NCI-H2171 (cell line): ENCODE results near the gene BMP6.
"Not testable (repeated sequence)": the region's sequence is repeated elsewhere in the genome, so short reads cannot be mapped to it uniquely, and the experiment has no call there.

Experiments
- DNase-seq: peaks from one replicate; lab custom pipeline; 2025; lab: John Stamatoyannopoulos, UW

Gene BMP6

DNA sequence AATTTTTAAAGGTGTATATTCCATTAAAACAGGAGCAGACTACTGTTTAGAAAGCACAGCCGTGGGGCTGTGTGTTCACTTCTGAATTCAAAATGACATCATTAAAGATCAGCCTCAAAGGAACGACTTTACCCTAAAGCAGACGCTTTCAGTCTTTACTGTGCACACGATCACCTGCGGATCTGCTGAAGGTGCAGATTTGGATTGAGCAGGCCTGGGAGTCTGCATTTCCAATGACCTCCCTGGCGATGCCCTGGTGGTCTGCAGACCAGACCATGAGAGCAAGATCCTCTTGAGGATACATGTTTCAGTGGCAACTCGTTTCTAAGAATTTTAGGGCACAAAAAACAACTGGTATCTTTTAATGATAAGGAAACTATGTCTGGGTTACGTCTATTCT is 157.5 kb downstream of the BMP6 start:
- DNase-seq: no peak

DNA sequence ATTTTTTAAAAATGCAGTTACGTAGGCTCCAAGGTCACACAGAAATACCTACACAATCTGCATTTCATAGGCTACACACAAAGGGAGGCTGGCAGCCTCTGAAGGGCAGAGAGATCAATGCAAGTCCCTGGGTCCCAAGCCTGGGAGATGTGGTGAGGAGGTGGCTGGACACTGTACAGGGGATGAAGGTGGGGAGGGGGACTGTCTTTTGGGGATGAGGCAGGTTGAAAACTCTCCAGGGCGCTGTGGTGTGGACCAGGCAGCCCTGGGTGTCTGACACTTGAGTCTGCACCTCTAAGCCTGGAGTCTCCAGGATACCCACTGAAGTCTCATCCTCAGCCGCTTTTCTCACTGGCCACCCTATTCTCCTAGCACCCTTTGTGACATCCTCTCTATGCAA is 160.2 kb downstream of the BMP6 start:
- DNase-seq: no peak

DNA sequence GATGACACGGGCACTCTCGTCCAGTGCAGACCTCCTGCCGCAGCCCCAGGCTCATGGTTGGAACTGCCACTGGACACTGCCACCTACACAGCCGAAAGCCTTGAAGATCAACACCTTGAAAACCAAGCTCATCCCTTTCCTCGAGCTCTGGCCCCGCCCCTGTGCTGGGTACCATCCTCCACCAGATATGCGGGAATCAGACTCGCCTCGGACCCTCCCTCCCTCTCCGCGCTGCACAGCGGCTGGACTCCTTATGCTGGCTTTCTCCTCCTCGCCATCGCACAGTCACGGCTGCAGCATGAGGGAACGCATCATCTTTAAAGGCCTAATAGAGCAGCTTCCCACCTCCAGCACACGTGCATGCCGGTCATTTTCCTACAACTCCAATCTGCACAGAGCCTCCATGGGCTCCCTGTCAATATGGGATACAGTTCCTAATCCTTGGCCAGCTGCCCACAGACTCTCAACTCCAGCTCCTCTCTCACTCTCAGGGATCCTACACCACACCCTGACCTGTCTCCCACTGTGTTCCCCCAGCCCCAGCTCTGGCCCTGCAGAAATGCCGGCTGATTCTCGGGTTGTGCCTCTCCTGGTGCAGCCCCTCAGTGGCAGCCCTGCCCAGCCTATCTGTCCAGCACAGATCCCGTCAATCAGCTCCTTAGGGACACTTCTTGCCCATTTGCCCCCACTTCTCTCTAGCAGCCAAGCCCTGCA is 161.5 kb downstream of the BMP6 start:
- no peak for DNase-seq

DNA sequence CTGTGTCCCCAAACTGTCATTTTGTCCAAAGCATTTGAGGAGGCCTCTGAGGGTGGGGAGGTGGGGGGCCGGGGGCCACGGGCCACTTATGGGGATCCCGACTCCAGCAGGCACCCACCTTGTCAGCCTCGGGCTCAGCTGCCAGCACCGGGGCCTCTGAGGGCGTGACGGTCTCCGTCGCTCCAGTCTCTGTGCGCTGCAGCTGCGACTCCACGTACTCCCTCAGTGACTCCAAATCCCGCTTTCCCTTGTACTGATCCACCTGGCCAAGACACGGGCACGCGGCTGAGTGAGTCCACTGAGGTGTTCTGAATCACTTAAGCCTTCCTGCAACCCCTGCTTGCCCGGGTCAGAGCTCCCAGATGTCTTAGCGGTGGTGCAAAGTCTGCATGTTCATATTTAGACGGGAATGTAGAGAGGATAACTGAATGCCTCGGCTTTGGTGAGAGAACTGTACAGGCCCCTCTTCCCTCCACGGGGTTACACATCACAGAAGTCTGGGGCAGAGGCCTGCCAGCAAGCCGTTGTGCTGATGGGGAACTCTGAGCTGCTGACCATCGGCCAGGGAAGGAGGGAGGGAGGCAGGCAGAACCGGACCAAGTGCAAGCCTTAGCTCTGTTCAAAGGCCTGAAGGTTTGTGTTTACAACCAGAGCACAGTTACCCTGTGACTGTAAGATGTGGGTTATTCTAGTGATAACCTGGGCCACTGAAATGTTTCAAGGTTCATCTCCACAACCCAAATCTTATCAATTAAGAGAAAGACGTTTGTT is 162.9 kb downstream of the BMP6 start:
- no peak for DNase-seq

DNA sequence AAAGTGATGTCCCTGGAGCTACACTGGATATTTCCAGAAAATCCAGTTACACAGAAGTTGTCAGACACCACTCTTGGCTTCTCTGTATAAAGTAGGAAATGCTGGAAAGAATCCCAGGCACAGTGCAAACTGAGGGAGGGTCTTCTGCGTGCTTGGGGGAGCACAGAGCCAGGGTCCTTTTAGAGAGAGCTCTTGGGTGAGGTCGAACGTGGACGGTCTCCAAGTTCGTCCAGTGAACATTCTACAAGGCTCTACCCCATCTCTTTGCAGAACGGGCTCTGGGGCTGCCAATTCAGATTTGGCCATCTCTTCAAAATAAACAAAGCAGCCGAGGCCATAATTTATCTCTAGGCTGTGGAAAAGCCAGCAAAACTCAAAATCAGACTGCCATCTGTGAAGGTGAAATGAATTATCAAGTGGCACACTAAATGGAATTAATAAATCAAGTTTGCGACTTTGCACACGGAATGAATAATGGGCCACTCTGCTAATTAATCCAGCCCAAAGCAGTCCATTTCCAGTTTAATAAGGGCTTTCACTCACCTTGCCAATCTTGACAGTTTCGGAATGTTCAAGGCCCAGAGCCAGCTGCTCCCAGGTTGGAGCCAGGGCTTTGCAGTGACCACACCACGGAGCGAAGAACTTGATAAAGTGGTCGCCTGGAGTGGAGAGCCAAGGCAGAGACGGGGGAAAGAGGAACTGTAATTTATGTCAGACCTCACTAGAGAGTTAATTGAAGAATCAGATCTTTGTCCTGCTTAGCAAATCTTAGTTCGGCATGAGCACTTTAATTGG is 165.4 kb downstream of the BMP6 start:
- DNase-seq: no peak

DNA sequence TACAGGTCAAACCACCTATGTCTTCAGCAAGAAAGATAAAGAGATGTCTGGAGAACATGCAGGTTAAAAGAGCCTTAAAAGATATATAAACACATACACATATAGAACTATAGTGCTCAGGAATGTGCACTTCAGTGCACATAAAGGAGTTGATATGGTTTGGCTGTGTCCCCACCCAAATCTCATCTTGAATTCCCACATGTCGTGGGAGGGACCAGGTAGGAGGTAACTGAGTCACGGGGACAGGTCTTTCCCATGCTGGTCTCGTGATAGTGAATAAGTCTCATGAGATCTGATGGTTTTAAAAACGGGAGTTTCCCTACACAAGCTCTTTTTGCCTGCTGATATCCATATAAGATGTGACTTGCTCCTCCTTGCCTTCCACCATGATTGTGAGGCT is 166.5 kb downstream of the BMP6 start:
- DNase-seq: not testable (repeated sequence)

DNA sequence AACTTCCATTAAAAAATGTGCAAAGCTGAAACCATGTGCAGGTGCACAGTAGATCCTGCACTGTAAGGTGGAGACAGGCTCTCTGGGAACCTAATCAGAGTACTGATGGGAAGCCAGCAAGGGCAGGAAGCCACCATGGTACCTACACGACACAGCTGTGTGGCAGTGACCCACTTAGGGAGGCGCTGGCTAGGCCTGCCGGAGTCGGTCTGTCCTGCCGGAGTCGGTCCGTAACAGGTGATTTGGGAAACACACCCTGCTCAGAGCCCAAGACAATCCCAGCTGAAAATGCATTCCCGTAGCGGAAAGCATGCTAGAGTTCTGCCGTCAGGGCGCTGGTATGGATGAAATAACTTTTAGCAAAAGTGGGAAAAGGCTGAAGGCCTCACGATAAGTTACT is 167.4 kb downstream of the BMP6 start:
- DNase-seq: no peak

DNA sequence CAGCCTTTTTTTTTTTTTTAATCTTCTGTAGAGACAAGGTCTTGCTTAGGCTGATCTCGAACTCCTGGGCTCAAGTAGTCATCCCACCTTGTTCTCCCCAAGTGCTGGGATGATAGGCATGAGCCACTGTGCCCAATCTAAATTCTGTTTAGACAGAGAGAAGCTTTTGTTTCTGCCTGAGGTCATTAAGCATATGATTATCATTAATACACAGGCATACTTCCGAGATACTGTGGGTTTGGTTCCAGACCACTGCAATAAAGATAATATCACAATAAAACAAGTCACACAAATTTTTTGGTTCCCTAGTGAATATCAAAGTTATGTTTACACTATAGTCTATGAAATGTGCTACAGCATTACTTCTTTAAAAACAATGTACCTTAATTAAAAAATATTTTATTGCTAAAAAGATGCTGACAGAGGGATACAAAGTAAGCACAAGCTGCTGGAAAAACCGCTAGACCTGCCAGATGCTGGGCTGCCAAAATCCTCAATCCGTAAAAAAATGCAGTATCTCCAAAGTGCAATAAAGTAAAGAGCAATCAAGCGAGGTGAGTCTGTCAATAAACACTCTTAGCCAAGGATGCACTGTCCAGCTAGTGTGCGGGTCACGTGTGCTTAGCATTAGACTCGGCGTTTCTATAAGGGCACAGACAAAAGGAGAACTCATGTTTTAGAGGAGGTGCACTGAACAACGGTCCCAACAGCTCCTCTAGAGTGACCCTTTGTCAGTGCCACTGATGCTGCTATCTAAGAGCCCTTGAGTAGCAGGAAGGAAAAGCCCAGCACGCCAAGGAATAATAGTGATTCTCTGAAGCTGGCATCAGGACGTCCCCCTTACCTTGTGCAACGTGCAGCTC is 168.6 kb downstream of the BMP6 start:
- DNase-seq: no peak

DNA sequence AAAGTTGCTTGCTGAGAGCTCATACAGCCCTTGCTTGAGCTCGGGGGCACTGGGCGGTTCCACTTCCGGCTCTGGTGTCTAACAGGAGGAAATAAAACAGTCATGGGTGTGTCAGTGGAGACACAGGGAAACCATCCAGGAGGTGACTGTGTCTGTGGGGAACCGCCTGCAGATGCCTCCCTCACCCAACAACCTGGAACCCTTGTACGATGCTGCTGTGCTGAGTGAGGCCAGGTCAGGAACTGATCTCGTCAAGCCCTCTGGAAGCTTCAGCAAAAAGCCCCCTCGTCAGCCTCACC is 169.2 kb downstream of the BMP6 start:
- no peak for DNase-seq

DNA sequence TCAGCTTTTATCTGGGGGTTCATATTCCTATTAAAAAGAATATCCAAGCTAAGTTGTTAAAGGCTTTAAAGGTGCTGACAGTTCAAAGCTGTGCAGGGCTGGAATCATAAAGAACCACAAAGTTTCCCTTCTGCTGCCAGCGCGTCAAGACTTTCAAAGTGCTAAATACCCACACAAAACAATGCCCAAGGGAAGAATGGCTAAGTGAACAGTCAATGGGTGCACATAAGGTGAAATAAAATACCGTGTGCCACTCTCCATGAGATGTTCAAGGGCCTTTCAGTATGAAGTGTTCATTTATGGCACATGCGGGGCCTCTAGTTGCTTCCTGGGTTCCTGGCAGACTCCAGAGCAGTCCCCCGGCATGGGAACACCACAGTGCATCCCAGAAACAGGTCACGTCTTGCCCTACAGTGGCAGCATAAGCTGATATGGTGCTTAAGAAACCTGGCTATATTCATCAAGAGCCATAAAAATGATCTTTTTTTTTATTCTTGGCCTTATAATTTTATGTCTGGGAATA is 170.6 kb downstream of the BMP6 start:
- DNase-seq: no peak

DNA sequence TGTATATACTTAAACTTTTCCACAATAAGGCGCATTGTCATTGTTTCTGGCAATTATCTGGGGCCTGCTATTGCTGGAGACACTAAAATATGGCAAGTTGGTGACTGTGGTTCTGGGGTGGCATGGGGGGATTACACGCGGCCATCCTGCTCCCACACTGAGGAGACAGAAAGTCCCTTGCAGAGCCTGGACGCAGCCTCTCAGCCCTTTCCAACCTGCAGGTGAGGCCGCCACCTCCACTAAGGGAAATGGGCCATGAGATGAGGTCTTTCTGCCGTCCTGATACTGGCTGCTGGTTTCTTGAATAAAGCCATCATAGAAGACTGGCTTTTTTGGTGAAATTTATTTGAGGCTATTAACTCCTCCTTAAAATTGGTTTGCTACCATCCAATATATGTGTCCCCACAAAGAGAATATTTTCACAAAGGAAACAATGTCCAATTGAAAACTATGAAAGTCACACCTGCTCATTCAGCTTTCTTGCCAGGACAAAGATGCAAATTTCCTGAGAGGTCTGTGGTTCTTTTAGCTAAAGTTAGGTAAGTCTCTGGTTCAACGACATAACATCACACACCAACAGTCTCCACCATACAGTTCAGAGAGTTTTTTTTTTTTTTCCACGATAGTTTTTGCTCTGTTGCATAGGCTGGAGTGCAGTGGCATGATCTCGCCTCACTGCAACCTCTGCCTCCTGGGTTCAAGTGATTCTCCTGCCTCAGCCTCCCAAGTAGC is 171.7 kb downstream of the BMP6 start:
- DNase-seq: no peak

DNA sequence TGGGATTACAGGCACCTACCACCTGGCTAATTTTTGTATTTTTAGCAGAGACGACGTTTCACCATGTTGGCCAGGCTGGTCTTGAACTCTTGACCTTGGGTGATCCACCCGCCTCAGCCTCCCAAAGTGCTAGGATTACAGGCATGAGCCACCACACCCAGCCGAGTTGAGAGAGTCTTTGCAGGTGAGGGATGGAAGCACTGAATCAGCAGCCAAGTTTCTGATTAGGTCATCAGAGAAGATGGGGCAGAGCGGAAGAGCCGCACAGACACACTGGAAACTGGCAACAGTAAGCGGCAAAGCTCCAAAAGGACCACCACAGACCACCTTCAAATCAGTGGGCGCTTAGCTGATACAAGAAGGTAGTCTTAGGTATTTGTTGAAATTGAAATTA is 172.3 kb downstream of the BMP6 start:
- DNase-seq: not testable (repeated sequence)

DNA sequence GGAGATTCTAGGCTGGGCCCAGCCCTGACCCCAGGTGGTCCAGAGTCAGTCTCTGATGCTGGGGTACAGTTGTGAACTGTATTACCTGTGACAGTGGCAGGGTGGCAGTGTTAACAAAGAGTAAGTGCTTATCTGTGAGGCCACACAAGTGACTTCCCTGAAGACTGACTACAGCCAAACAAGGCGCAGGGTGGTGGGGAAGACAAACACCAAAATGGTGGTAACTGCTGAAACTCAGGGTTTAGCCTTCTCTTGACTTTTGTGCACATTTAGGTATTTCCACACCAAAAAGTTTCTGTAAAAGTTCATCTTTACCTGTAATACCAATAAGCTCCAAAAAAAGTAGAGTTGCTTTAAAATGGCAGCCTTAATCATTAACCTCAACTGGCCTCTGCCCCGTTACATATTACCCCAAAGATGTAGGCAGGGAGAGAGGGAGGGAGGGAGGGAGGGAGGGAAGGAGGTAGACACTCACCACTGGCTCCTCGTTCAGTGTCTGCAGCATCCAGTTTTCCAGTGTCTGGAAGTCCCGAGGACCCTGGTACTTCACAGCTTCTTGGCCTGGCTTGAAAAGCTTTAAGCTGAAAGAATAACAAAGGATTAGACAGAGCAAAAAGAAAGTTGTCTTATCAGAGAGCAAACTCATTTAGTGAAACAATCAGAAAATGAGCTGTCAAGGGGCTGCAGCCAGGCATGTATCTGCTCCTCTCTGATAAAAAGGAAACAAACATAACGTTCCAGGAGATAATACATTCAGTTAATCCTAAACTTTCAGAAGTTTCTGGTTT is 173.4 kb downstream of the BMP6 start:
- DNase-seq: no peak

DNA sequence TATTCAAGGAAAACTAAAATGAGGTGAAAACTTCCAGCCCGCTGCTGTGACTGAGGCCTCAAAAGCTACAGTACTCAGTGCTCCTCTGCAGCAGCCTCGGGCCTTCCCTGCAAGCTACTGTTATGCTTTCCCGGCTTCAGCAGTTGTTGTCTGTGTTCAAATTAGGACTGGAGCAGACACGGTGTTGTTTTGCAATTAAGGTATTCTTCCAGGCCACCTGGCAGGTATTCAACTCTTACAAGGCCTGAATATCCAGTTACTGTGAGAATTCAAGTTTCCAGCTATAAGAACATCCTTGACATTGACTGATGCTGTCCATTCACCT is 174.0 kb downstream of the BMP6 start:
- no peak for DNase-seq

DNA sequence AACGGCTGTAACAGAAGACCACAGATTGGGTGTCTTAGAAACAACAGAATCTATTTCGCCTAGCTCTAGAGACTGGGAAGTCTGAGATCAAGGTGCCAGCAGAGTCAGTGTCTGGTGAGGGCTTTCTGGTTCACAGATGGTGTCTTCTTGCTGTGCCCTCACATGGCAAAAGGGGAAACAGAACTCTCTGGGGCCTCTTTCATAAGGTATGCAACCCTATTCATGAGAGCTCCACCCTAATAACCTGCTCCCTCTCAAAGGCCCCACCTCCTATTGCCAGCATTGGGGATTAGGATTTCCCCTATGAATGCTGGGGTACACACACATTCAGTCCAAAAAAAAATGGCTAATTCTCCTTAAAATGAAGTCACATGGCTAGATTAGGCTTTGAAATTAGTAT is 174.7 kb downstream of the BMP6 start:
- no peak for DNase-seq

DNA sequence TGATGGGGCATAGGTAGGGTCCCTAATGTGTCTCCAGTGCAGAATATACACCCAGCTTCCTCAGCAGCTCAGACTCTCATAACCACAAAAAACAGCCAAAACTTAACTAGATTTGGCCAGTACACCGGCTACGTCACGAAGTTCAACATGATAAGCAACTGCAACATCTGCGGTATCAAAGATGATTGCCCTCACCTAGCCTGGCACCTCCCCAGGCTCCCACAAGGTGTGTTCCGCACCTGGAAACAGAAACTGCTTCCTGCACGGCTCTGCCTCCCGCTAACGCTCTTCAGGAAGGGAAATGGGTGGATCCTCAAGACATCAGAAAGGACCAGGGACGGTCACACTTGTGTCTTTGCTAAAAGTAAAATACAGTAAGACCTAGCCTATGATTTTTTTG is 175.2 kb downstream of the BMP6 start:
- no peak for DNase-seq

DNA sequence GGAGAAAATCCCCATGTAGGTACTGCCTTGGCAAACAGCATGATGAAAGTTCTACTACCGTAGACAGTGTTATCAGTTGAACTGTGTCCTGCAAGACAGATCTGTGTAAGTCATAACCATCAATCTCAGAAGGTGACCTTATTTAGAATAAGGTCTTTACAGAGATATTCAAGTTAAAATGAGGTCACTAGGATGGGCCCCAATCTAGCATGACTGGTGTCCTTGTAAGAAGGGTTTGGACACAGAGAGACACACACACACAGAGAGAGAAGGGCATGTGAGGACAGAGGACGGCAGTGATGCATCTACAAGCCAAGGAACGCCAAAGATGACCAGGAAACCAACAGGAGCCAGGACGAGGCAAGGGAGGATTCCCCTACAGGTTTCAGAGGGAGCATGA is 175.9 kb downstream of the BMP6 start:
- DNase-seq: no peak

DNA sequence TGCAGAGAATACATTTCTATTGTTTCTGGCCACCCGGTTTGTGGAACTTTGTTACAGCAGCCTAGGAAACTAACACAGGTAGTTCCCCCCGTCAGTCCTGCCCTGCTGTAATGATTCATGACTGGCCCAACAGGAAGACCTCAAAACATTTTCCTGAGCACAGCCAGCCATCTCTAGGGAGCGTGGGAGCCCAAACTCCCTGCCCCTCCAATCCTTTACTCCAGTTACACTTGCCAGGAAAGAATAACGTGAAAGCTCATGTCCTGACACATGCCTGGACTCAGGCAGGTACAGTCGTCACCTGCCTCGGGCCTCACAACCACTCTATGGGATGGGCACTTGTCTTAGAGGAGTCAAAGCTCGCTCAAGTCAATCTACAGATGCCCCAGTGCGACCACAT is 176.3 kb downstream of the BMP6 start:
- DNase-seq: no peak

DNA sequence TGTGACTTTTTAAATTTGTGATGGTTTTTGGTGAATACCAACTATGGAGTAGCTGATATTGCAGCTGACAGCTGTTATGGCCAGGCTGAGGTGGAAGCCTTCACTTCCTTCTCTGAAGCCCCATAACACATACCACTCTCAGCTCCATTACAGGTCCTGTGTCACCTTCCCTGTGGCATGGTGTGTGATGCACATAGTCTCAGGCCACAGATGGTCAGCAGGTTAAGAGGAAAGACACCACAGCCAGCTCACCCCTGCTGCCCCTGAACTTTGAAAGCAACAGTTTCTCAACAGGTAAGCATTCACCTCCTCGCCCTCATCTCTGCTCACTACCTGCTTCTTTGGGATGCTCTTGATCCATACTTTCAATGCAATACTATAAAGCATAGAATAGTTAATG is 177.0 kb downstream of the BMP6 start:
- no peak for DNase-seq

DNA sequence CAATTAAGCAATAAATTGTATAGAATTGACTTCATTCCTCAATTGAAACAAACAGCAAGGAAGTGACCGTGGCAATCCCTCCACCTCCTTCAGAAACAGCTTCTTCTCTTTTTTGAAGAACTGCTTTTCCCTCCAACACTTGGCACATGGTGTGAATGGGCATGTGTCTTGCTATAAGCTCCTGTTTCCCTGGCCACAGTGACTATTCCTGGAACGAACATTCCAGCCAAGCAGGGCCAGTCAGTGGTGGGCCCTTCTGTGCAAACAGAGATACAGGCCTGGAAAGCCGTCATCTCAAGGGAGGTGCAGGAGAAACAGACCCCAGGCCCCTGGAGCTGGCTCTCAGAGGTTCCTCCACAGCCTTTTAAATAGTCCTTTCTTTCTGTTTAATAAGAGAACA is 177.8 kb downstream of the BMP6 start:
- no peak for DNase-seq
